ENCODE data around the gene SHH.
A peak's percentile ranks its signal among the peaks of the same experiment; 100 is the strongest.

The SHH gene

GRCh38 chr7:155806096-155806871 is 6.0 kb downstream of the SHH start:
- no peak for DNase-seq (ENCODE audit: low spot score)

- no peak for DNase-seq (ENCODE audit: low spot score)
These were observed 6.5 kb downstream of the SHH start for GRCh38 chr7:155805826-155806095.

- DNase-seq (ENCODE audit: low spot score) = peak; percentile 39
These were observed 7.1 kb downstream of the SHH start for GRCh38 chr7:155804897-155805825.

- DNase-seq (ENCODE audit: low spot score) = no peak
These were observed 7.8 kb downstream of the SHH start for GRCh38 chr7:155804431-155804831.

GRCh38 chr7:155803418-155804376 is 8.6 kb downstream of the SHH start:
- DNase-seq (ENCODE audit: low spot score) = no peak

GRCh38 chr7:155802906-155803417 is 9.3 kb downstream of the SHH start:
- no peak for DNase-seq (ENCODE audit: low spot score)

GRCh38 chr7:155802291-155802690 is 10.0 kb downstream of the SHH start:
- no peak for DNase-seq (ENCODE audit: low spot score)

- DNase-seq (ENCODE audit: low spot score) = no peak
These were observed 11.5 kb downstream of the SHH start for GRCh38 chr7:155800741-155801267.

GRCh38 chr7:155800301-155800700 is 12.0 kb downstream of the SHH start:
- no peak for DNase-seq (ENCODE audit: low spot score)

GRCh38 chr7:155799514-155799913 is 12.7 kb downstream of the SHH start:
- DNase-seq (ENCODE audit: low spot score) = no peak

- DNase-seq (ENCODE audit: low spot score) = peak; percentile 54
These were observed 13.4 kb downstream of the SHH start for GRCh38 chr7:155798673-155799439.

GRCh38 chr7:155797262-155798250 is 14.7 kb downstream of the SHH start:
- DNase-seq (ENCODE audit: low spot score) = no peak

- DNase-seq (ENCODE audit: low spot score) = peak; percentile 59
These were observed 15.6 kb downstream of the SHH start for GRCh38 chr7:155796381-155797261.

- DNase-seq (ENCODE audit: low spot score) = no peak
These were observed 16.3 kb downstream of the SHH start for GRCh38 chr7:155795951-155796350.

GRCh38 chr7:155795401-155795800 is 16.9 kb downstream of the SHH start:
- DNase-seq (ENCODE audit: low spot score) = no peak

- DNase-seq (ENCODE audit: low spot score) = no peak
These were observed 18.1 kb downstream of the SHH start for GRCh38 chr7:155794196-155794595.

GRCh38 chr7:155793720-155794119 is 18.5 kb downstream of the SHH start:
- no peak for DNase-seq (ENCODE audit: low spot score)

- DNase-seq (ENCODE audit: low spot score) = no peak
These were observed 19.2 kb downstream of the SHH start for GRCh38 chr7:155792999-155793560.

Data from NAMALWA (cell line).